GM21447 (cell line): Measurements from ENCODE around the gene NRXN3.

Experiments used
- ATAC-seq: cut with Tn5 transposase; IDR thresholded peaks from one replicate; pipeline ENCODE4 v1.9.1; 2021; ENCODE audit not compliant: unreplicated experiment

Gene NRXN3

GRCh38 chr14:79641371-79641770 lies 1471.2 kb downstream of the NRXN3 start:
- ATAC-seq: no peak

- ATAC-seq: no peak
Observed at GRCh38 chr14:79643132-79643531, 1473.0 kb downstream of the NRXN3 start.

GRCh38 chr14:79645753-79646362 lies 1475.7 kb downstream of the NRXN3 start:
- ATAC-seq: no peak

- no peak for ATAC-seq
Observed at GRCh38 chr14:79649856-79650255, 1479.7 kb downstream of the NRXN3 start.

- ATAC-seq: no peak
Observed at GRCh38 chr14:79652513-79653307, 1482.5 kb downstream of the NRXN3 start.

- no peak for ATAC-seq
Observed at GRCh38 chr14:79656056-79656455, 1485.9 kb downstream of the NRXN3 start.

GRCh38 chr14:79656496-79656895 lies 1486.3 kb downstream of the NRXN3 start:
- ATAC-seq: no peak

- ATAC-seq: no peak
Observed at GRCh38 chr14:79658221-79658620, 1488.0 kb downstream of the NRXN3 start.

- no peak for ATAC-seq
Observed at GRCh38 chr14:79658769-79659168, 1488.6 kb downstream of the NRXN3 start.

GRCh38 chr14:79660053-79660939 lies 1490.1 kb downstream of the NRXN3 start:
- no peak for ATAC-seq

- ATAC-seq: no peak
Observed at GRCh38 chr14:79661752-79662151, 1491.6 kb downstream of the NRXN3 start.

GRCh38 chr14:79663453-79663852 lies 1493.3 kb downstream of the NRXN3 start:
- no peak for ATAC-seq

GRCh38 chr14:79665556-79665955 lies 1495.4 kb downstream of the NRXN3 start:
- no peak for ATAC-seq

- no peak for ATAC-seq
Observed at GRCh38 chr14:79668951-79669350, 1498.8 kb downstream of the NRXN3 start.

GRCh38 chr14:79670811-79671210 lies 1500.6 kb downstream of the NRXN3 start:
- no peak for ATAC-seq

GRCh38 chr14:79680087-79680486 lies 1509.9 kb downstream of the NRXN3 start:
- ATAC-seq: no peak

GRCh38 chr14:79686196-79686595 lies 1516.0 kb downstream of the NRXN3 start:
- ATAC-seq: no peak

GRCh38 chr14:79690960-79691359 lies 1520.8 kb downstream of the NRXN3 start:
- no peak for ATAC-seq

- ATAC-seq: no peak
Observed at GRCh38 chr14:79693935-79694334, 1523.8 kb downstream of the NRXN3 start.

- ATAC-seq: no peak
Observed at GRCh38 chr14:79695307-79695706, 1525.1 kb downstream of the NRXN3 start.

GRCh38 chr14:79698298-79698711 lies 1528.1 kb downstream of the NRXN3 start:
- no peak for ATAC-seq

GRCh38 chr14:79699206-79699605 lies 1529.0 kb downstream of the NRXN3 start:
- ATAC-seq: no peak
